Panc1 (cell line): ENCODE data around the gene PRKACA. TPM values are rescaled to one million over a fixed set of nuclear protein-coding genes. Genes with fewer than 3 reads are reported as not detected.

ENCODE experiments used
- ATAC-seq: fragments of 200-7000 bp; cut with Tn5 transposase; 2 replicates; pipeline ENCODE4 v1.9.1; 2020; ENCODE audit warnings: mild to moderate bottlenecking, moderate library complexity
- BruUV-seq: library from RNA; stranded (reverse); fragments of 400-500 nt; replicated peaks from 2 replicates; lab custom pipeline; 2021; lab: Mats Ljungman, UMichigan
- CTCF ChIA-PET: fragments of 300-600 bp; sonication (Branson Sonifier 250); formaldehyde crosslinking; loops from one replicate; lab custom pipeline; 2022; ENCODE audit warnings: antibody characterized with exemption; lab: Charles Lee
- POLR2A ChIA-PET: fragments of 300-600 bp; sonication (Branson Sonifier 250); formaldehyde crosslinking; loops from one replicate; lab custom pipeline; 2022; ENCODE audit warnings: antibody characterized with exemption; lab: Charles Lee
- DNase-seq: peaks from one replicate; pipeline ENCODE4 v3.0.0-alpha.2; 2010; ENCODE audit warnings: low read depth, low spot score
- H3K27ac ChIP-seq: 2 replicates; pipeline ENCODE4 v1.5.1; 2011; ENCODE audit warnings: mild to moderate bottlenecking, low read length, inconsistent platforms
- H3K27me3 ChIP-seq: fragments of 200-500 bp; sonication (Bioruptor generic); 2 replicates; pipeline ENCODE4 v1.6.0; 2014; ENCODE audit warnings: low read length, inconsistent platforms; ENCODE audit not compliant: control insufficient read depth, insufficient read depth
- H3K36me3 ChIP-seq: fragments of 200-500 bp; sonication (Bioruptor generic); 2 replicates; pipeline ENCODE4 v1.5.1; 2014; ENCODE audit warnings: inconsistent platforms, mild to moderate bottlenecking, low read length, moderate library complexity; ENCODE audit not compliant: control insufficient read depth, insufficient read depth
- H3K4me1 ChIP-seq: 2 replicates; pipeline ENCODE4 v1.5.1; 2011; ENCODE audit warnings: inconsistent platforms, mild to moderate bottlenecking, low read length, moderate library complexity; ENCODE audit not compliant: control insufficient read depth, insufficient read depth
- H3K4me3 ChIP-seq, 2 experiments: 2 replicates each; pipeline ENCODE4 v1.5.1; 2011 to 2012; ENCODE audit warnings: low read depth in 2 of 2, low read length in 2 of 2, mild to moderate bottlenecking in 2 of 2, inconsistent platforms in 1 of 2, moderate library complexity in 1 of 2
- H3K9me3 ChIP-seq: fragments of 200-500 bp; sonication (Bioruptor generic); 2 replicates; pipeline ENCODE4 v1.5.1; 2014; ENCODE audit warnings: low read depth, mild to moderate bottlenecking, inconsistent platforms, low read length, moderate library complexity; ENCODE audit not compliant: control insufficient read depth, insufficient read depth
- POLR2AphosphoS5 ChIP-seq: IDR thresholded peaks from 2 replicates; pipeline ENCODE4 v1.6.1; 2012; ENCODE audit warnings: mild to moderate bottlenecking, low read depth, low read length, moderate library complexity
- SIN3A ChIP-seq: IDR thresholded peaks from 2 replicates; pipeline ENCODE4 v1.6.1; 2012; ENCODE audit warnings: low read depth, mild to moderate bottlenecking, low read length, moderate library complexity, borderline replicate concordance; ENCODE audit not compliant: insufficient read depth
- TCF7L2 ChIP-seq: IDR thresholded peaks from 2 replicates; pipeline ENCODE4 v1.6.1; 2011; ENCODE audit warnings: mild to moderate bottlenecking, low read depth, low read length, inconsistent platforms
- in situ Hi-C: cut with HindIII; loops from 2 replicates; pipeline ENCODE4 v1.10.0; 2016; ENCODE audit warnings: low sequenced_read_pairs, low pct_unique_long_range_greater_than_20kb
- intact Hi-C: fragments of 100-400 bp; cut with micrococcal nuclease; formaldehyde crosslinking; loops from one replicate; pipeline ENCODE4 v1.10.0; 2022; ENCODE audit not compliant: unreplicated experiment
- total RNA-seq: library from RNA; stranded (reverse); gene quantifications from one replicate; pipeline ENCODE4 v1.2.1, GENCODE V29; 2021; ENCODE audit not compliant: unreplicated experiment
- TF ChIP-seq, protein P1 (sequence below), 2 experiments: IDR thresholded peaks; 2 replicates each; pipeline ENCODE4 v1.6.1; 2011 to 2012; ENCODE audit warnings: low read depth in 2 of 2, control low read depth in 1 of 2, low read length in 1 of 2, mild to moderate bottlenecking in 1 of 2, moderate library complexity in 1 of 2; ENCODE audit not compliant: insufficient read depth in 1 of 2
- TF ChIP-seq, protein P2 (sequence below): fragments of 450-650 bp; IDR thresholded peaks from 2 replicates; pipeline ENCODE4 v1.5.1; 2017; ENCODE audit warnings: mild to moderate bottlenecking

PRKACA gene
- total RNA-seq, 1 experiment from 2014 or later: 70.8 TPM

DNA sequence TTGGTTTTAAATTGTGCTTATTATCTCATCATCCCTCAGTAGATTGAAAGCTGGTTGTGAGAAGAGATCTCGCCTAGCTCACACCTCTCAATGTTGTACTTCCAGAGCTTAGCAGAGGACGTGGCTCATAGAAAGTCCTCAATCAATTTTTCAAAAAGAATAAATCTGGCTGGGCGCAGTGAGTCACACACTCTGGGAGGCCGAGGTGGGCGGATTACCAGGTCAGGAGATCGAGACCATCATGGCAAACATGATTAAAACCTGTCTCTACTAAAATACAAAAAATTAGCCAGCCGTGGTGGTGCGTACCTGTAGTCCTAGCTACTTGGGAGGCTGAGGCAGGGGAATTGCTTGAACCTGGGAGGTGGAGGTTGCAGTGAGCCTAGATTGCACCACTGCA is 23.5 kb upstream of the PRKACA start:
- no peak overlapping the region for H3K27ac ChIP-seq

DNA sequence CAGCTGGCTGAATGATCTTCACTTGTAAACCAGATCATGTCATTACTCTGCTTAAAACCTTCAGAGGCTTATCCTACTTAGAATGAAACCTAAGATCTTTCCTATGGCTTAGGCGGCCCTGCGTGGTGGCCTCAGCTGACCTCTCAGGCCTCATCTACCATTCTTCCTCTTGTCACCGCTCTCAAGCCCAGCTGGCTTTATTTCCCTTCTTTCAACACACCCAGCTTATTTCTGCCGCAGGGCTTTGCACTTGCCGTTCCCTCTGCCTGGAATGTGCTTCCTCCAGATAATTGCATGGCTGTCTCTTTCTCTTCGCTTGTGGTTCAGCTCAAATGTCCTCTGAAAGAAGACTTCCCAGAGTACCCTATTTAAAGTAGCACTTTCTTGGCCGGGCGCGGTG is 22.4 kb upstream of the PRKACA start:
- Histone ChIP-seq H3K27ac (no peak overlapping the region), H3K9me3 (no peaks in the 10 kb centered on the region), H3K27me3 (no peaks in the 10 kb centered on the region), H3K36me3 (peaks cover 6% of the 10 kb centered on the region; the same call in 1 of the 2 replicates), H3K4me3 (no peak overlapping the region), H3K4me1 (peaks cover 5% of the 10 kb centered on the region)
- TF ChIP-seq, protein P1, sequence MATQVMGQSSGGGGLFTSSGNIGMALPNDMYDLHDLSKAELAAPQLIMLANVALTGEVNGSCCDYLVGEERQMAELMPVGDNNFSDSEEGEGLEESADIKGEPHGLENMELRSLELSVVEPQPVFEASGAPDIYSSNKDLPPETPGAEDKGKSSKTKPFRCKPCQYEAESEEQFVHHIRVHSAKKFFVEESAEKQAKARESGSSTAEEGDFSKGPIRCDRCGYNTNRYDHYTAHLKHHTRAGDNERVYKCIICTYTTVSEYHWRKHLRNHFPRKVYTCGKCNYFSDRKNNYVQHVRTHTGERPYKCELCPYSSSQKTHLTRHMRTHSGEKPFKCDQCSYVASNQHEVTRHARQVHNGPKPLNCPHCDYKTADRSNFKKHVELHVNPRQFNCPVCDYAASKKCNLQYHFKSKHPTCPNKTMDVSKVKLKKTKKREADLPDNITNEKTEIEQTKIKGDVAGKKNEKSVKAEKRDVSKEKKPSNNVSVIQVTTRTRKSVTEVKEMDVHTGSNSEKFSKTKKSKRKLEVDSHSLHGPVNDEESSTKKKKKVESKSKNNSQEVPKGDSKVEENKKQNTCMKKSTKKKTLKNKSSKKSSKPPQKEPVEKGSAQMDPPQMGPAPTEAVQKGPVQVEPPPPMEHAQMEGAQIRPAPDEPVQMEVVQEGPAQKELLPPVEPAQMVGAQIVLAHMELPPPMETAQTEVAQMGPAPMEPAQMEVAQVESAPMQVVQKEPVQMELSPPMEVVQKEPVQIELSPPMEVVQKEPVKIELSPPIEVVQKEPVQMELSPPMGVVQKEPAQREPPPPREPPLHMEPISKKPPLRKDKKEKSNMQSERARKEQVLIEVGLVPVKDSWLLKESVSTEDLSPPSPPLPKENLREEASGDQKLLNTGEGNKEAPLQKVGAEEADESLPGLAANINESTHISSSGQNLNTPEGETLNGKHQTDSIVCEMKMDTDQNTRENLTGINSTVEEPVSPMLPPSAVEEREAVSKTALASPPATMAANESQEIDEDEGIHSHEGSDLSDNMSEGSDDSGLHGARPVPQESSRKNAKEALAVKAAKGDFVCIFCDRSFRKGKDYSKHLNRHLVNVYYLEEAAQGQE (IDR thresholded peaks at IDR 0.05; ENCODE audit: insufficient read depth in 1 of 2, low read depth in 2 of 2, low read length in 1 of 2): no peak
- no peak for TF ChIP-seq TCF7L2
- TF ChIP-seq POLR2AphosphoS5: no peak
- CTCF ChIA-PET: no interaction called here
- DNase-seq (no peak), ATAC-seq (no peak)
- POLR2A ChIA-PET: no interaction called here
- in situ Hi-C loops: no loop called here
- intact Hi-C loops: no loop called here
- no TSS peak for BruUV-seq

More for the DNA sequence above, 23.5 kb upstream of the PRKACA start:
- Histone ChIP-seq H3K9me3 (no peaks in the 10 kb centered on the region), H3K4me3 (no peak overlapping the region), H3K36me3 (peaks cover 3% of the 10 kb centered on the region; the same call in 1 of the 2 replicates), H3K27me3 (no peaks in the 10 kb centered on the region), H3K4me1 (peaks cover 7% of the 10 kb centered on the region)
- POLR2A ChIA-PET: no interaction called here
- DNase-seq (no peak), ATAC-seq (no peak)
- intact Hi-C loops: no loop called here
- no peak for TF ChIP-seq POLR2AphosphoS5
- CTCF ChIA-PET: no interaction called here
- in situ Hi-C loops: no loop called here
- BruUV-seq: no TSS peak

DNA sequence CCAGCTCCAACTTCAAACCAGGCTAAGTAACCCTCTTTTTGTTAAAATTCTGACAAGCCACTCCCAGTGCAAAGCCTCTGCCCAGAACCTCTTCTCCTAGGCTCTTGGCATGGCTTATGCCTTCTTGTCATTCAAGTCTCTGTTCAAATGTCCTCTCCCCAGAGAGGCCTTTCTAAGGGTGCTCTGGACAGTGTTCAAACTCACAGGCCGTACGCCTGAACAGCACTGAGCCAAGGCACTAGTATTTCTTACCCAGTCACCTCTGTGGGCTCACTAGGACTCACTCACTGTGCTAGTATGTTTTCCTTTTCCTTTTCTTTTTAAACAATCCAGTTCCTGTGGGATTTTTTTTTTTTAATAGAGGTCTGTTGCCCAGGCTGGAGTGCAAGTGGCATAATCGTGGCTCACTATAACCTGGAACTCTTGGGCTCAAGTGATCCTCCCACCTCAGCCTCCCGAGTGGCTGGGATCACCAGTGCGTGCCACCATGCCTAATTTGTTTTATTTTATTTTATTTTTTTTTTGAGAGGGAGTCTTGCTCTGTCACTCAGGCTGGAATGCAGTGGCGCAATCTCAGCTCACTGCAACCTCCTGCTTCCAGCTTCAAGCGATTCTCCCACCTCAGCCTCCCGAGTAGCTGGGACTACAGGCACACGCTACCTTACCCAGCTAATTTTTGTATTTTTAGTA is 21.2 kb upstream of the PRKACA start:
- intact Hi-C loops: no loop called here
- BruUV-seq: no TSS peak
- POLR2A ChIA-PET: interaction anchor here (0.6 kb wide), 1 partner anchor 384 kb away, joined by 10 read pairs; no protein-coding TSS in a partner anchor
- in situ Hi-C loops: no loop called here
- ATAC-seq: no peak
- peak overlapping the region; percentile 81 for H3K27ac ChIP-seq
- TF ChIP-seq POLR2AphosphoS5 (no peak), SIN3A (no peak), TCF7L2 (no peak)
- TF ChIP-seq, protein P1 (IDR thresholded peaks at IDR 0.05; ENCODE audit: insufficient read depth in 1 of 2, low read depth in 2 of 2, low read length in 1 of 2): no peak
- TF ChIP-seq, protein P2, sequence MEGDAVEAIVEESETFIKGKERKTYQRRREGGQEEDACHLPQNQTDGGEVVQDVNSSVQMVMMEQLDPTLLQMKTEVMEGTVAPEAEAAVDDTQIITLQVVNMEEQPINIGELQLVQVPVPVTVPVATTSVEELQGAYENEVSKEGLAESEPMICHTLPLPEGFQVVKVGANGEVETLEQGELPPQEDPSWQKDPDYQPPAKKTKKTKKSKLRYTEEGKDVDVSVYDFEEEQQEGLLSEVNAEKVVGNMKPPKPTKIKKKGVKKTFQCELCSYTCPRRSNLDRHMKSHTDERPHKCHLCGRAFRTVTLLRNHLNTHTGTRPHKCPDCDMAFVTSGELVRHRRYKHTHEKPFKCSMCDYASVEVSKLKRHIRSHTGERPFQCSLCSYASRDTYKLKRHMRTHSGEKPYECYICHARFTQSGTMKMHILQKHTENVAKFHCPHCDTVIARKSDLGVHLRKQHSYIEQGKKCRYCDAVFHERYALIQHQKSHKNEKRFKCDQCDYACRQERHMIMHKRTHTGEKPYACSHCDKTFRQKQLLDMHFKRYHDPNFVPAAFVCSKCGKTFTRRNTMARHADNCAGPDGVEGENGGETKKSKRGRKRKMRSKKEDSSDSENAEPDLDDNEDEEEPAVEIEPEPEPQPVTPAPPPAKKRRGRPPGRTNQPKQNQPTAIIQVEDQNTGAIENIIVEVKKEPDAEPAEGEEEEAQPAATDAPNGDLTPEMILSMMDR: no peak
- peaks cover 8% of the 10 kb centered on the region; the same call in 1 of the 2 replicates for H3K4me1 ChIP-seq
- H3K36me3 ChIP-seq: peaks cover 6% of the 10 kb centered on the region; the same call in 1 of the 2 replicates
- no peaks in the 10 kb centered on the region for H3K27me3 ChIP-seq
- H3K4me3 ChIP-seq: no peak overlapping the region
- no peaks in the 10 kb centered on the region for H3K9me3 ChIP-seq
- CTCF ChIA-PET: no interaction called here
- no peak for DNase-seq
